ENCODE measurements around the gene EED.

Gene EED

DNA sequence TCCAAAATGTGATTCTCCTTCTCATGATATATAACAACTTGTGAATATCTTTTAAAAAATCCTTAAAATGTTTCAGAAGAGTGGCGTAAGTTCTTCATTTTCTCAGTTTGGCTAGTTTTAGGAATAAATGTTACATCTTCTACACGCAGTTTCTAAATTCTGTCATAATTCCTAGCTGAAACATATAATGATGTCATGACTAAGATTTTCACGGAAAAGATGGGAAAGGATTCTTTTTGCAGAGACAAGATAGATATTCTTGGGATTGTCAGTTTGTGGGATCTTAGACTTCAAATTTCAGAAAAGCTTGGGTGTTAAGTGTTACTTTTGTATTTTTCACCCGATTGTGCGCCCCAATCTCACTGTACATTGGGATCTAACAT is 1.7 kb downstream of the EED start:
- no peak for DNase-seq (ENCODE audit: low read depth)
- H3K4me3 ChIP-seq (ENCODE audit: control insufficient read depth, low read depth, low read length), result peak overlapping the region; percentile 98
- TF ChIP-seq, protein P1, sequence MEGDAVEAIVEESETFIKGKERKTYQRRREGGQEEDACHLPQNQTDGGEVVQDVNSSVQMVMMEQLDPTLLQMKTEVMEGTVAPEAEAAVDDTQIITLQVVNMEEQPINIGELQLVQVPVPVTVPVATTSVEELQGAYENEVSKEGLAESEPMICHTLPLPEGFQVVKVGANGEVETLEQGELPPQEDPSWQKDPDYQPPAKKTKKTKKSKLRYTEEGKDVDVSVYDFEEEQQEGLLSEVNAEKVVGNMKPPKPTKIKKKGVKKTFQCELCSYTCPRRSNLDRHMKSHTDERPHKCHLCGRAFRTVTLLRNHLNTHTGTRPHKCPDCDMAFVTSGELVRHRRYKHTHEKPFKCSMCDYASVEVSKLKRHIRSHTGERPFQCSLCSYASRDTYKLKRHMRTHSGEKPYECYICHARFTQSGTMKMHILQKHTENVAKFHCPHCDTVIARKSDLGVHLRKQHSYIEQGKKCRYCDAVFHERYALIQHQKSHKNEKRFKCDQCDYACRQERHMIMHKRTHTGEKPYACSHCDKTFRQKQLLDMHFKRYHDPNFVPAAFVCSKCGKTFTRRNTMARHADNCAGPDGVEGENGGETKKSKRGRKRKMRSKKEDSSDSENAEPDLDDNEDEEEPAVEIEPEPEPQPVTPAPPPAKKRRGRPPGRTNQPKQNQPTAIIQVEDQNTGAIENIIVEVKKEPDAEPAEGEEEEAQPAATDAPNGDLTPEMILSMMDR (IDR thresholded peaks at IDR 0.05; ENCODE audit: control insufficient read depth, insufficient read depth, low read depth, low read length, missing control alignments), result no peak

GRCh38 chr11:86247608-86248007 is 3.1 kb downstream of the EED start:
- H3K4me3 ChIP-seq (ENCODE audit: control insufficient read depth, low read depth, low read length), result no peak overlapping the region
- DNase-seq (ENCODE audit: low read depth), result no peak
- TF ChIP-seq, protein P1 (IDR thresholded peaks at IDR 0.05; ENCODE audit: control insufficient read depth, insufficient read depth, low read depth, low read length, missing control alignments), result no peak

GRCh38 chr11:86248609-86249008 is 4.1 kb downstream of the EED start:
- TF ChIP-seq, protein P1 (IDR thresholded peaks at IDR 0.05; ENCODE audit: control insufficient read depth, insufficient read depth, low read depth, low read length, missing control alignments), result no peak
- no peak for DNase-seq (ENCODE audit: low read depth)
- no peak overlapping the region for H3K4me3 ChIP-seq (ENCODE audit: control insufficient read depth, low read depth, low read length)

- H3K4me3 ChIP-seq (ENCODE audit: control insufficient read depth, low read depth, low read length), result no peak overlapping the region
- TF ChIP-seq, protein P1 (IDR thresholded peaks at IDR 0.05; ENCODE audit: control insufficient read depth, insufficient read depth, low read depth, low read length, missing control alignments), result no peak
- no peak for DNase-seq (ENCODE audit: low read depth)
Measured at GRCh38 chr11:86249307-86250098, 5.0 kb downstream of the EED start.

GRCh38 chr11:86251345-86251744 is 6.8 kb downstream of the EED start:
- no peak for DNase-seq (ENCODE audit: low read depth)
- no peak overlapping the region for H3K4me3 ChIP-seq (ENCODE audit: control insufficient read depth, low read depth, low read length)
- TF ChIP-seq, protein P1 (IDR thresholded peaks at IDR 0.05; ENCODE audit: control insufficient read depth, insufficient read depth, low read depth, low read length, missing control alignments), result no peak

DNA sequence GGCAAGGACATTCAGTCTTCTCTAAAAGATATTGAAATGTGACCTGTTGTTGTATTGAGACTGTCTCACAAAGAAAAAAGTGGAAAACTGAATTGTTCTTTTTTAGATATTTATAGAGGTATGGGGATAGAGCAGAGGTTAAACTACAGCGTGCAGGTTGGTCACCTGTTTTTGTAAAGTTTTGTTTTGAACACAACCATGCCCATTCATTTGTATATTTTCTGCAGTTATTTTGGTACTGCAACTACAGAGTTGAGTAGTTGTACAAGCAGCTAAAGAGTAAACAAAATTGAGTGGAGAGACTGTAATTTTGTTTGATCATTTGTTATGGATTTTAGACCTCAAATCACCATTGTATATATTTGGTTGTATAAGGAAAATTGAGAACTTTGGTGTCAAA is 11.3 kb downstream of the EED start:
- no peak for DNase-seq (ENCODE audit: low read depth)
- H3K4me3 ChIP-seq (ENCODE audit: control insufficient read depth, low read depth, low read length), result no peak overlapping the region
- TF ChIP-seq, protein P1 (IDR thresholded peaks at IDR 0.05; ENCODE audit: control insufficient read depth, insufficient read depth, low read depth, low read length, missing control alignments), result no peak

Measured in AG09309 (cell line).